Naive B cell (primary cell): Measurements from ENCODE around the gene ADGRF4. TPM values are rescaled to one million over a fixed set of nuclear protein-coding genes. Genes with fewer than 3 reads are reported as not detected.

Source experiments
- ATAC-seq, 2 donors: fragments of 150-1000 bp; cut with Tn5 transposase; 2 replicates each; pipeline ENCODE4 v1.10.0; 2021; ENCODE audit warnings: low read depth in 2 of 2, mild to moderate bottlenecking in 2 of 2, moderate library complexity in 2 of 2
- DNase-seq: peaks from one replicate; pipeline ENCODE4 v3.0.0; 2022
- H3K27ac Mint-ChIP-seq, 6 donors: one replicate each; pipeline ENCODE4 v1.8.0; 2020 to 2022; ENCODE audit warnings: mild to moderate bottlenecking in 6 of 6, mixed read lengths in 6 of 6, moderate library complexity in 5 of 6, inconsistent platforms in 2 of 6
- H3K27me3 Mint-ChIP-seq, 3 donors: one replicate each; pipeline ENCODE4 v1.8.0; 2021 to 2022; ENCODE audit warnings: mixed read lengths in 3 of 3, mild to moderate bottlenecking in 1 of 3
- H3K36me3 Mint-ChIP-seq, 2 donors: one replicate each; pipeline ENCODE4 v1.8.0; 2020 to 2022; ENCODE audit warnings: mixed read lengths in 2 of 2, inconsistent platforms in 1 of 2, mild to moderate bottlenecking in 1 of 2
- H3K4me1 Mint-ChIP-seq, 3 donors: one replicate each; pipeline ENCODE4 v1.8.0; 2020 to 2022; ENCODE audit warnings: mixed read lengths in 3 of 3, inconsistent platforms in 1 of 3, mild to moderate bottlenecking in 1 of 3, moderate library complexity in 1 of 3
- H3K4me3 Mint-ChIP-seq, 8 donors: one replicate each; pipeline ENCODE4 v1.8.0; 2020 to 2022; ENCODE audit warnings: mild to moderate bottlenecking in 8 of 8, mixed read lengths in 8 of 8, moderate library complexity in 8 of 8, inconsistent platforms in 2 of 8
- H3K9me3 Mint-ChIP-seq, 7 donors: one replicate each; pipeline ENCODE4 v1.8.0; 2020 to 2022; ENCODE audit warnings: mixed read lengths in 7 of 7, mild to moderate bottlenecking in 5 of 7, inconsistent platforms in 2 of 7, moderate library complexity in 1 of 7
- polyA plus RNA-seq, 6 donors: library from polyadenylated mRNA; unstranded; fragments of 300-500 nt; fragmentation: Illumina TruSeq; gene quantifications; one replicate each; pipeline ENCODE4 v1.2.3, GENCODE V29; 2021; ENCODE audit warnings: low read depth in 6 of 6

ADGRF4 gene
- polyA plus RNA-seq, 6 donors from 2014 or later, result not detected

GRCh38 chr6:47766445-47766844, 68.1 kb downstream of the ADGRF4 start:
- Mint-ChIP-seq H3K27ac (no peak overlapping the region), H3K36me3 (no peaks in the 10 kb centered on the region), H3K4me1 (no peaks in the 10 kb centered on the region), H3K9me3 (peaks cover 2 to 11% (median 5%) of the 10 kb centered on the region in 7 donors), H3K4me3 (no peak overlapping the region), H3K27me3 (peaks cover 7 to 17% (median 14%) of the 10 kb centered on the region in 3 donors)
- no peak for ATAC-seq
- DNase-seq, result no peak

GRCh38 chr6:47767102-47767501, 68.7 kb downstream of the ADGRF4 start:
- H3K4me1 Mint-ChIP-seq, result no peaks in the 10 kb centered on the region

GRCh38 chr6:47769982-47770381, 71.6 kb downstream of the ADGRF4 start:
- Mint-ChIP-seq H3K27ac (no peak overlapping the region), H3K9me3 (peaks cover 2 to 11% (median 5%) of the 10 kb centered on the region in 7 donors), H3K4me1 (no peaks in the 10 kb centered on the region), H3K4me3 (no peak overlapping the region), H3K27me3 (peaks cover 7 to 17% (median 10%) of the 10 kb centered on the region in 3 donors), H3K36me3 (no peaks in the 10 kb centered on the region)
- ATAC-seq (no peak), DNase-seq (no peak)

More at GRCh38 chr6:47767102-47767501, 68.7 kb downstream of the ADGRF4 start:
- Mint-ChIP-seq H3K27ac (no peak overlapping the region), H3K4me3 (no peak overlapping the region), H3K27me3 (peaks cover 7 to 17% (median 10%) of the 10 kb centered on the region in 3 donors), H3K9me3 (peaks cover 2 to 11% (median 5%) of the 10 kb centered on the region in 7 donors), H3K36me3 (no peaks in the 10 kb centered on the region)
- no peak for DNase-seq
- ATAC-seq, result no peak

Other genes starting within 250 kb of the ADGRF4 start
- 10 to 100 TPM in 2 of 6 donors, 1 to 10 TPM in 4; 5.6 to 11.7 (median 9.0) TPM for gene CD2AP, start 220.8 kb upstream of the ADGRF4 start, polyA plus RNA-seq
- gene OPN5, start 83.5 kb downstream of the ADGRF4 start, polyA plus RNA-seq, result not detected